Endodermal cell (in vitro differentiated cells): ENCODE results near the gene NUP62. TPM values are rescaled to one million over a fixed set of nuclear protein-coding genes. Genes with fewer than 3 reads are reported as not detected.

ENCODE experiments used
- DNase-seq: peaks from one replicate; pipeline ENCODE4 v3.0.0-alpha.2; 2017
- H3K27ac ChIP-seq: 2 replicates; pipeline ENCODE4 v1.5.1; 2013; ENCODE audit warnings: mild to moderate bottlenecking, low read depth, low read length, moderate library complexity
- H3K27me3 ChIP-seq: 2 replicates; pipeline ENCODE4 v1.6.1; 2013; ENCODE audit warnings: mild to moderate bottlenecking, low read length, moderate library complexity; ENCODE audit not compliant: insufficient read depth, control insufficient read depth, poor library complexity, severe bottlenecking
- H3K36me3 ChIP-seq: 2 replicates; pipeline ENCODE4 v1.7.0; 2013; ENCODE audit warnings: mild to moderate bottlenecking, low read length, moderate library complexity; ENCODE audit not compliant: control insufficient read depth, insufficient read depth
- H3K4me1 ChIP-seq: one replicate; pipeline ENCODE4 v1.7.0; 2013; ENCODE audit warnings: low read length; ENCODE audit not compliant: control insufficient read depth, insufficient read depth
- H3K4me3 ChIP-seq: 2 replicates; pipeline ENCODE4 v1.5.1; 2013; ENCODE audit warnings: mild to moderate bottlenecking, low read length, moderate library complexity
- H3K9ac ChIP-seq: 2 replicates; pipeline ENCODE4 v1.6.1; 2013; ENCODE audit warnings: mild to moderate bottlenecking, low read length, moderate library complexity; ENCODE audit not compliant: poor library complexity, severe bottlenecking; ENCODE audit errors: extremely low read depth
- H3K9me3 ChIP-seq: 2 replicates; pipeline ENCODE4 v1.6.1; 2013; ENCODE audit warnings: mild to moderate bottlenecking, low read length, moderate library complexity; ENCODE audit not compliant: control insufficient read depth
- H3K27ac Mint-ChIP-seq: 2 replicates; pipeline ENCODE4 v1.8.0; 2020; ENCODE audit warnings: mixed read lengths
- H3K27me3 Mint-ChIP-seq: 2 replicates; pipeline ENCODE4 v1.8.0; 2021; ENCODE audit warnings: mild to moderate bottlenecking, mixed read lengths; ENCODE audit not compliant: insufficient read depth
- H3K36me3 Mint-ChIP-seq: 2 replicates; pipeline ENCODE4 v1.8.0; 2020; ENCODE audit warnings: low read depth, mixed read lengths
- H3K4me1 Mint-ChIP-seq: 2 replicates; pipeline ENCODE4 v1.8.0; 2020; ENCODE audit warnings: mixed read lengths
- H3K4me3 Mint-ChIP-seq: 2 replicates; pipeline ENCODE4 v1.8.0; 2020; ENCODE audit warnings: mild to moderate bottlenecking, moderate library complexity, mixed read lengths
- H3K9me3 Mint-ChIP-seq: 2 replicates; pipeline ENCODE4 v1.8.0; 2020; ENCODE audit warnings: mild to moderate bottlenecking, mixed read lengths
- WGBS, 2 experiments: methylation state at CpG; one replicate each; pipeline versions ENCODE4 v1.1.5 to v1.1.7; 2013; ENCODE audit warnings: missing lambda C conversion rate in 2 of 2, mixed read lengths in 1 of 2; ENCODE audit not compliant: insufficient coverage in 1 of 2, insufficient read length in 1 of 2; 5-methylcytosine and 5-hydroxymethylcytosine counted together
- total RNA-seq, 2 donors: library from RNA; stranded (reverse); fragmentation: NEBNext Ultra II Directional in 1 of 2; extraction: Animal tissue kit (Norgen Biotek cat#: 25700) in 1 of 2; gene quantifications; 2 replicates in 1 of 2; 3 replicates in 1 of 2; pipeline ENCODE4 v1.2.1, GENCODE V29; 2021
- TF ChIP-seq, protein P1 (sequence below): fragments of 200-600 bp; sonication (generic); conservative IDR thresholded peaks from 2 replicates; pipeline ENCODE4 v1.5.0; 2021; ENCODE audit warnings: antibody characterized with exemption, mild to moderate bottlenecking

Gene NUP62
- total RNA-seq, 2 donors from 2014 or later, result 84.9 to 96.4 TPM

DNA sequence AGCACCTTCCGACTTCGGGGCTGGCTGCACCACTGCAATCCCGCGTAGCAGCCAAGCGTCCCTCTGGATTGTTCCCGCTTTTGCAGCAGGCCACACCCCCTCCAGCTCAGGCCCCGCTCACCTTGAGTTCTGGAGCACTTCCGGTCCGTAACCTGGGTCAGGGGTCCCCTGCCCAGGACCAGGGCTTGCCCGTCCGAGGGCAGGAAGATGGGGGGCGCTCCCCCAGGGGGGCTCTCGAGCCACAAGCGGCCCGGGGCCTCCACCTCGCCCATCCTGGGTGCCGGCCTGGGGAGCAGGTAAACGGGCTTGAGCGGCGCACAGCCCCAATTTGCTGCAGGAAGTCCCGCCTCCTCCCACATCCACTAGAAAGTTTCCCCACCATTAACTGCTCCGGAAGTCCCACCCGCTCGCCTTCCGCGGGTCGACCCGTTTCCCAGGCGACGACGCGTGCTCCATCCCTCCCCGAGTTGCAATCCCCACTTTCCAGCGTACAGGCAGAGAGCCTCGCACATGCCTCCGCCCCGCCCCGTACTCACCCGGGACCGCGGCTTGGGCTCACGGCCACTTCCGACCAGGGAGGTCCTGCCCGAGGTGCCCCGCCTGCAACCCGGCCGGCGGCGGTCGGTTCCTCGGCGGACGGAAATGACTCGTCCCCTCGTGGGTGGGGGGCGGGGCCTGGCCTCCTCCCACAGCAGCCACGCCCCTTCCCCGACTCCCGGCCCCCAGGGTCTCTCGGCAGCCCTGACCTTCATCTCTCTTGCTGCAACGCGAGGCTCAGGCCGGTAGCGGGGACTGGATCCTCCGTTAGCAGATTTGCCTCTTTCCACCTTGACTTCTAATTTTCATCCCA lies 62.1 kb downstream of the NUP62 start, which contains the start of gene PNKP:
TSS of gene PNKP (minus strand) at position 644 of the 850 bp plus-strand sequence. CDS start at position 272, 372 bp downstream.
- Histone ChIP-seq H3K9me3 (no peaks in the 10 kb centered on the region), H3K27ac (peak within 1 kb of the TSS; percentile 72), H3K9ac (peak within 1 kb of the TSS; percentile 74), H3K4me3 (peak within 1 kb of the TSS; percentile 98), H3K4me1 (peaks cover 4% of the 10 kb centered on the region), H3K27me3 (no peaks in the 10 kb centered on the region), H3K36me3 (peaks cover 30% of the 10 kb centered on the region)
- peak within 1 kb of the TSS; percentile 89 for H3K4me3 Mint-ChIP-seq
- H3K27ac Mint-ChIP-seq, result peak within 1 kb of the TSS; percentile 97
- peaks cover 41% of the 10 kb centered on the region for H3K36me3 Mint-ChIP-seq
- TF ChIP-seq, protein P1, sequence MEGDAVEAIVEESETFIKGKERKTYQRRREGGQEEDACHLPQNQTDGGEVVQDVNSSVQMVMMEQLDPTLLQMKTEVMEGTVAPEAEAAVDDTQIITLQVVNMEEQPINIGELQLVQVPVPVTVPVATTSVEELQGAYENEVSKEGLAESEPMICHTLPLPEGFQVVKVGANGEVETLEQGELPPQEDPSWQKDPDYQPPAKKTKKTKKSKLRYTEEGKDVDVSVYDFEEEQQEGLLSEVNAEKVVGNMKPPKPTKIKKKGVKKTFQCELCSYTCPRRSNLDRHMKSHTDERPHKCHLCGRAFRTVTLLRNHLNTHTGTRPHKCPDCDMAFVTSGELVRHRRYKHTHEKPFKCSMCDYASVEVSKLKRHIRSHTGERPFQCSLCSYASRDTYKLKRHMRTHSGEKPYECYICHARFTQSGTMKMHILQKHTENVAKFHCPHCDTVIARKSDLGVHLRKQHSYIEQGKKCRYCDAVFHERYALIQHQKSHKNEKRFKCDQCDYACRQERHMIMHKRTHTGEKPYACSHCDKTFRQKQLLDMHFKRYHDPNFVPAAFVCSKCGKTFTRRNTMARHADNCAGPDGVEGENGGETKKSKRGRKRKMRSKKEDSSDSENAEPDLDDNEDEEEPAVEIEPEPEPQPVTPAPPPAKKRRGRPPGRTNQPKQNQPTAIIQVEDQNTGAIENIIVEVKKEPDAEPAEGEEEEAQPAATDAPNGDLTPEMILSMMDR, result peak; percentile 6
- DNase-seq, result peak; percentile 96
- no peaks in the 10 kb centered on the region for H3K27me3 Mint-ChIP-seq
- H3K9me3 Mint-ChIP-seq, result peaks cover 5% of the 10 kb centered on the region
- peaks cover 19% of the 10 kb centered on the region for H3K4me1 Mint-ChIP-seq
- WGBS, 2 experiments, result 0% methylated on average over 32 to 65 of the region's 65 CpGs

GRCh38 chr19:49864890-49865289 lies 64.4 kb downstream of the NUP62 start:
- H3K4me3 ChIP-seq, result no peak overlapping the region
- no peaks in the 10 kb centered on the region for H3K9me3 ChIP-seq
- no peak overlapping the region for H3K27ac ChIP-seq
- Mint-ChIP-seq H3K27me3 (no peaks in the 10 kb centered on the region), H3K27ac (peak overlapping the region; percentile 39), H3K9me3 (peaks cover 5% of the 10 kb centered on the region), H3K4me1 (peaks cover 12% of the 10 kb centered on the region), H3K4me3 (no peak overlapping the region), H3K36me3 (peaks cover 40% of the 10 kb centered on the region)
- H3K27me3 ChIP-seq, result no peaks in the 10 kb centered on the region
- H3K4me1 ChIP-seq, result no peaks in the 10 kb centered on the region
- H3K9ac ChIP-seq, result no peak overlapping the region
- WGBS, 2 experiments, result 92 to 94% methylated on average over 10 to 13 of the region's 13 CpGs
- peaks cover 39% of the 10 kb centered on the region for H3K36me3 ChIP-seq
- TF ChIP-seq, protein P1, result no peak
- DNase-seq, result no peak

DNA sequence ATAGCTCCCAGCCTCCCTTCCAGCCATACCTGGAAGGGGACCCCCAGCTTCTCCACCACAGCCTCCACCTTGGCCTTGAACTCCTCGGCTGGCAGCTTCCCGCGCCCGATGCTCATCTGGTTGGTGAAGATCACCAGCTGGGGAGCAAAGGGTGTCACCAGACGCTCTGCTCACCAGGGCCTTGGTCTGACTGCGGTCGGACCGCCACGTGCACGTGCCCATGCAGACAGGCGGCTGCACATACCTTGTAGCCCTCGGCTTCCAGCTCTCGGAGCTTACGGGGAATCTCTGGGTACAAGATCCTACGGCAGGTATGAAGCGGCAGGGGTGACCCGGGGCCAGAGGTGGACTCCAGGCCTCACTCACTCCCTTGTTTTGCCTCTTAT lies 65.4 kb downstream of the NUP62 start:
- no peak overlapping the region for H3K4me3 ChIP-seq
- TF ChIP-seq, protein P1, result no peak
- DNase-seq, result no peak
- Mint-ChIP-seq H3K9me3 (peaks cover 5% of the 10 kb centered on the region), H3K27me3 (no peaks in the 10 kb centered on the region), H3K36me3 (peaks cover 43% of the 10 kb centered on the region), H3K27ac (no peak overlapping the region), H3K4me1 (peaks cover 12% of the 10 kb centered on the region), H3K4me3 (no peak overlapping the region)
- no peak overlapping the region for H3K9ac ChIP-seq
- no peaks in the 10 kb centered on the region for H3K9me3 ChIP-seq
- 93 to 98% methylated on average over 15 to 17 of the region's 17 CpGs for WGBS, 2 experiments
- no peaks in the 10 kb centered on the region for H3K27me3 ChIP-seq
- H3K4me1 ChIP-seq, result no peaks in the 10 kb centered on the region
- peaks cover 42% of the 10 kb centered on the region for H3K36me3 ChIP-seq
- no peak overlapping the region for H3K27ac ChIP-seq
